Nephron progenitor cell (in vitro differentiated cells): ENCODE data around the gene BRD3.
"Not testable (repeated sequence)": the region's sequence is repeated elsewhere in the genome, so short reads cannot be mapped to it uniquely, and the experiment has no call there.

ENCODE experiments used
- DNase-seq: peaks from one replicate; pipeline ENCODE4 v3.0.0; 2021
- H3K27ac Mint-ChIP-seq: 2 replicates; pipeline ENCODE4 v1.8.0; 2021; ENCODE audit warnings: mild to moderate bottlenecking, moderate library complexity, mixed read lengths
- H3K27me3 Mint-ChIP-seq: 2 replicates; pipeline ENCODE4 v1.8.0; 2021; ENCODE audit warnings: mild to moderate bottlenecking, low read depth, mixed read lengths; ENCODE audit not compliant: poor library complexity
- H3K36me3 Mint-ChIP-seq: 2 replicates; pipeline ENCODE4 v1.8.0; 2021; ENCODE audit warnings: low read depth, mixed read lengths
- H3K4me1 Mint-ChIP-seq: 2 replicates; pipeline ENCODE4 v1.8.0; 2021; ENCODE audit warnings: mixed read lengths
- H3K4me3 Mint-ChIP-seq: 2 replicates; pipeline ENCODE4 v1.8.0; 2021; ENCODE audit warnings: mild to moderate bottlenecking, moderate library complexity, mixed read lengths
- H3K9me3 Mint-ChIP-seq: 2 replicates; pipeline ENCODE4 v1.8.0; 2021; ENCODE audit warnings: mild to moderate bottlenecking, moderate library complexity, mixed read lengths
- CTCF ChIP-seq: fragments of 200-600 bp; sonication (generic); IDR thresholded peaks from 2 replicates; pipeline ENCODE4 v1.5.0; 2021; ENCODE audit warnings: antibody characterized with exemption

Gene BRD3

GRCh38 chr9:133992780-133993634, 74.8 kb downstream of the BRD3 start:
- Mint-ChIP-seq H3K27ac (no peak overlapping the region), H3K9me3 (no peaks in the 10 kb centered on the region), H3K27me3 (peaks cover 14% of the 10 kb centered on the region), H3K36me3 (no peaks in the 10 kb centered on the region), H3K4me3 (peak overlapping the region; percentile 76), H3K4me1 (peaks cover 28% of the 10 kb centered on the region)
- TF ChIP-seq CTCF = no peak
- DNase-seq = peak; percentile 87

GRCh38 chr9:133991964-133992779, 75.7 kb downstream of the BRD3 start, which contains the start of gene VAV2:
VAV2 (minus strand) TSS chr9:133992324; CDS start chr9:133992278, 46 bp downstream.
- peaks cover 9% of the 10 kb centered on the region for H3K27me3 Mint-ChIP-seq
- H3K4me3 Mint-ChIP-seq = peak within 1 kb of the TSS; percentile 84
- H3K36me3 Mint-ChIP-seq = no peaks in the 10 kb centered on the region
- peaks cover 35% of the 10 kb centered on the region for H3K4me1 Mint-ChIP-seq
- no peak for TF ChIP-seq CTCF
- H3K27ac Mint-ChIP-seq = no peak within 1 kb of the TSS
- no peaks in the 10 kb centered on the region for H3K9me3 Mint-ChIP-seq
- DNase-seq = peak; percentile 67

GRCh38 chr9:133991214-133991921, 76.5 kb downstream of the BRD3 start:
- H3K4me1 Mint-ChIP-seq = peaks cover 42% of the 10 kb centered on the region
- peak overlapping the region; percentile 84 for H3K4me3 Mint-ChIP-seq
- H3K27ac Mint-ChIP-seq = no peak overlapping the region
- H3K9me3 Mint-ChIP-seq = no peaks in the 10 kb centered on the region
- peak; percentile 50 for DNase-seq
- no peaks in the 10 kb centered on the region for H3K36me3 Mint-ChIP-seq
- H3K27me3 Mint-ChIP-seq = peaks cover 8% of the 10 kb centered on the region
- no peak for TF ChIP-seq CTCF

GRCh38 chr9:133990366-133991213, 77.2 kb downstream of the BRD3 start:
- H3K36me3 Mint-ChIP-seq = no peaks in the 10 kb centered on the region
- peak overlapping the region; percentile 84 for H3K4me3 Mint-ChIP-seq
- peak; percentile 63 for DNase-seq
- peaks cover 50% of the 10 kb centered on the region for H3K4me1 Mint-ChIP-seq
- peaks cover 10% of the 10 kb centered on the region for H3K27me3 Mint-ChIP-seq
- no peak for TF ChIP-seq CTCF
- no peaks in the 10 kb centered on the region for H3K9me3 Mint-ChIP-seq
- H3K27ac Mint-ChIP-seq = no peak overlapping the region

- no peak for DNase-seq
- H3K4me1 Mint-ChIP-seq = peaks cover 52% of the 10 kb centered on the region
- no peak for TF ChIP-seq CTCF
- no peaks in the 10 kb centered on the region for H3K9me3 Mint-ChIP-seq
- peaks cover 3% of the 10 kb centered on the region for H3K27me3 Mint-ChIP-seq
- peak overlapping the region; percentile 84 for H3K4me3 Mint-ChIP-seq
- no peaks in the 10 kb centered on the region for H3K36me3 Mint-ChIP-seq
- no peak overlapping the region for H3K27ac Mint-ChIP-seq
Measured at GRCh38 chr9:133989625-133990365, 78.0 kb downstream of the BRD3 start.

- H3K4me1 Mint-ChIP-seq = peaks cover 47% of the 10 kb centered on the region
- not testable (repeated sequence) for H3K27ac Mint-ChIP-seq, DNase-seq, H3K36me3 Mint-ChIP-seq, H3K27me3 Mint-ChIP-seq, H3K9me3 Mint-ChIP-seq, H3K4me3 Mint-ChIP-seq
Measured at GRCh38 chr9:133988771-133989170, 79.1 kb downstream of the BRD3 start.
